Measurements from ENCODE around the gene TSPO2. TPM values are rescaled to one million over a fixed set of nuclear protein-coding genes. Genes with fewer than 3 reads are reported as not detected.

Gene TSPO2
- total RNA-seq, 2 donors from 2014 or later = not detected

GRCh38 chr6:41045664-41046063 is 3.4 kb downstream of the TSPO2 start:
- intact Hi-C loops (cut with DNase I, micrococcal nuclease) = no loop called here
- ATAC-seq = no peak
- no peak for DNase-seq

- intact Hi-C loops (cut with DNase I, micrococcal nuclease) = no loop called here
- DNase-seq = no peak
- ATAC-seq = no peak
Measured at GRCh38 chr6:41046084-41046483, 3.8 kb downstream of the TSPO2 start.

GRCh38 chr6:41047306-41047705 is 5.0 kb downstream of the TSPO2 start:
- no peak for DNase-seq
- no peak for ATAC-seq
- intact Hi-C loops (cut with DNase I, micrococcal nuclease) = no loop called here

GRCh38 chr6:41047745-41048732 is 5.8 kb downstream of the TSPO2 start:
- intact Hi-C loops (cut with DNase I, micrococcal nuclease) = no loop called here
- ATAC-seq (no peak), DNase-seq (no peak)

- intact Hi-C loops (cut with DNase I, micrococcal nuclease) = no loop called here
- ATAC-seq = no peak
- no peak for DNase-seq
Measured at GRCh38 chr6:41049521-41049920, 7.3 kb downstream of the TSPO2 start.

GRCh38 chr6:41049955-41050354 is 7.7 kb downstream of the TSPO2 start:
- ATAC-seq (no peak), DNase-seq (no peak)
- intact Hi-C loops (cut with DNase I, micrococcal nuclease) = no loop called here

- no peak for DNase-seq
- ATAC-seq = no peak
- intact Hi-C loops (cut with DNase I, micrococcal nuclease) = no loop called here
Measured at GRCh38 chr6:41050536-41050935, 8.3 kb downstream of the TSPO2 start.

- DNase-seq (no peak), ATAC-seq (no peak)
- intact Hi-C loops (cut with DNase I, micrococcal nuclease) = no loop called here
Measured at GRCh38 chr6:41051873-41052272, 9.6 kb downstream of the TSPO2 start.

GRCh38 chr6:41053041-41053440 is 10.8 kb downstream of the TSPO2 start, which contains the start of gene APOBEC2:
TSS of gene APOBEC2 (plus strand) at chr6:41053202. CDS start at chr6:41053348, 146 bp downstream.
- no peak for ATAC-seq
- intact Hi-C loops (cut with DNase I, micrococcal nuclease) = no loop called here

GRCh38 chr6:41054511-41054910 is 12.2 kb downstream of the TSPO2 start:
- intact Hi-C loops (cut with DNase I, micrococcal nuclease) = no loop called here
- ATAC-seq = no peak
- DNase-seq = no peak

More at GRCh38 chr6:41053041-41053440, 10.8 kb downstream of the TSPO2 start, which contains the start of gene APOBEC2:
- DNase-seq = no peak

- ATAC-seq = no peak
- no peak for DNase-seq
- intact Hi-C loops (cut with DNase I, micrococcal nuclease) = no loop called here
Measured at GRCh38 chr6:41055149-41055548, 12.9 kb downstream of the TSPO2 start.

- DNase-seq (no peak), ATAC-seq (peak; percentile 26)
- intact Hi-C loops (cut with DNase I, micrococcal nuclease) = no loop called here
Measured at GRCh38 chr6:41056768-41057490, 14.7 kb downstream of the TSPO2 start.

GRCh38 chr6:41058783-41059181 is 16.5 kb downstream of the TSPO2 start:
- DNase-seq (no peak), ATAC-seq (no peak)
- intact Hi-C loops (cut with DNase I, micrococcal nuclease) = no loop called here

GRCh38 chr6:41059556-41059955 is 17.3 kb downstream of the TSPO2 start:
- intact Hi-C loops (cut with DNase I, micrococcal nuclease) = no loop called here
- DNase-seq = no peak
- ATAC-seq = no peak

GRCh38 chr6:41061196-41061726 is 19.0 kb downstream of the TSPO2 start:
- intact Hi-C loops (cut with DNase I, micrococcal nuclease) = loop anchor here in 1 of 2 donors (10.0 kb wide), 1 partner anchor 56 kb away; no protein-coding TSS in a partner anchor
- ATAC-seq (no peak), DNase-seq (no peak)

GRCh38 chr6:41062056-41062455 is 19.8 kb downstream of the TSPO2 start:
- no peak for ATAC-seq
- intact Hi-C loops (cut with DNase I, micrococcal nuclease) = loop anchor here in 1 of 2 donors (10.0 kb wide), 1 partner anchor 57 kb away; no protein-coding TSS in a partner anchor
- DNase-seq = no peak

- intact Hi-C loops (cut with DNase I, micrococcal nuclease) = loop anchor here in 1 of 2 donors (10.0 kb wide), 1 partner anchor 59 kb away; no protein-coding TSS in a partner anchor
- ATAC-seq (peak; percentile 34), DNase-seq (no peak)
Measured at GRCh38 chr6:41063884-41064285, 21.6 kb downstream of the TSPO2 start.

GRCh38 chr6:41064841-41065240 is 22.6 kb downstream of the TSPO2 start:
- DNase-seq (no peak), ATAC-seq (peak; percentile 69)
- intact Hi-C loops (cut with DNase I, micrococcal nuclease) = loop anchor here in 1 of 2 donors (10.0 kb wide), 1 partner anchor 60 kb away; no protein-coding TSS in a partner anchor

- DNase-seq (no peak), ATAC-seq (peak; percentile 73)
- intact Hi-C loops (cut with DNase I, micrococcal nuclease) = loop anchor here in 1 of 2 donors (10.0 kb wide), 1 partner anchor 61 kb away; no protein-coding TSS in a partner anchor
Measured at GRCh38 chr6:41065550-41066026, 23.3 kb downstream of the TSPO2 start.

Measured in left colon (tissue), 2 donors.